Measurements from ENCODE around the gene DCXR. TPM values are rescaled to one million over a fixed set of nuclear protein-coding genes. Genes with fewer than 3 reads are reported as not detected.

The DCXR gene
- total RNA-seq, 1 experiment from 2014 or later, result 92.7 TPM

GRCh38 chr17:82012261-82012639, 25.2 kb downstream of the DCXR start:
- no peak for DNase-seq (ENCODE audit: low read depth)

GRCh38 chr17:82011617-82012187, 25.8 kb downstream of the DCXR start:
- no peak for DNase-seq (ENCODE audit: low read depth)

GRCh38 chr17:82010575-82011525, 26.6 kb downstream of the DCXR start:
- no peak for DNase-seq (ENCODE audit: low read depth)

GRCh38 chr17:82009413-82009812, 28.1 kb downstream of the DCXR start:
- DNase-seq (ENCODE audit: low read depth), result no peak

- DNase-seq (ENCODE audit: low read depth), result no peak
These were observed 28.5 kb downstream of the DCXR start for GRCh38 chr17:82008941-82009405.

- no peak for DNase-seq (ENCODE audit: low read depth)
These were observed 29.1 kb downstream of the DCXR start for GRCh38 chr17:82008258-82008940.

- DNase-seq (ENCODE audit: low read depth), result no peak
These were observed 29.8 kb downstream of the DCXR start for GRCh38 chr17:82007495-82008257.

GRCh38 chr17:82007228-82007494, 30.3 kb downstream of the DCXR start:
- no peak for DNase-seq (ENCODE audit: low read depth)

GRCh38 chr17:82006468-82007227, 30.8 kb downstream of the DCXR start:
- peak; percentile 87 for DNase-seq (ENCODE audit: low read depth)

GRCh38 chr17:82005701-82006348, 31.7 kb downstream of the DCXR start:
- no peak for DNase-seq (ENCODE audit: low read depth)

GRCh38 chr17:82004517-82005455, 32.7 kb downstream of the DCXR start:
- DNase-seq (ENCODE audit: low read depth), result no peak

GRCh38 chr17:82003411-82004381, 33.8 kb downstream of the DCXR start:
- DNase-seq (ENCODE audit: low read depth), result peak; percentile 99

- DNase-seq (ENCODE audit: low read depth), result no peak
These were observed 35.9 kb downstream of the DCXR start for GRCh38 chr17:82001571-82002056.

- no peak for DNase-seq (ENCODE audit: low read depth)
These were observed 36.5 kb downstream of the DCXR start for GRCh38 chr17:82000803-82001570.

- no peak for DNase-seq (ENCODE audit: low read depth)
These were observed 37.3 kb downstream of the DCXR start for GRCh38 chr17:81999976-82000802.

- no peak for DNase-seq (ENCODE audit: low read depth)
These were observed 37.9 kb downstream of the DCXR start for GRCh38 chr17:81999587-81999975.

All from Daoy (cell line).